HepG2 (cell line): ENCODE results near the gene TRIM8. TPM values are rescaled to one million over a fixed set of nuclear protein-coding genes. Genes with fewer than 3 reads are reported as not detected.

Source experiments
- FOXO4 ChIP-seq: sonication (generic); formaldehyde crosslinking; conservative IDR thresholded peaks from 2 replicates; pipeline ENCODE4 v1.8.1; 2023; ENCODE audit warnings: missing genetic modification reagents
- HNRNPLL ChIP-seq: fragments of 200-400 bp; formaldehyde crosslinking; IDR thresholded peaks from 2 replicates; pipeline ENCODE4 v1.6.1; 2017; ENCODE audit warnings: mild to moderate bottlenecking, low read depth, low read length; ENCODE audit not compliant: poor library complexity, severe bottlenecking
- HNRNPUL1 ChIP-seq: fragments of 200-400 bp; formaldehyde crosslinking; IDR thresholded peaks from 2 replicates; pipeline ENCODE4 v1.6.1; 2017; ENCODE audit warnings: low read depth, mild to moderate bottlenecking, low read length, moderate library complexity
- KDM5A ChIP-seq: fragments of 200-600 bp; sonication (generic); IDR thresholded peaks from 2 replicates; pipeline ENCODE4 v1.7.0; 2018; ENCODE audit warnings: antibody characterized with exemption, mild to moderate bottlenecking, low read length, borderline replicate concordance
- KIAA2018 ChIP-seq: sonication (generic); formaldehyde crosslinking; IDR thresholded peaks from 2 replicates; pipeline ENCODE4 v1.5.0; 2020; ENCODE audit warnings: mild to moderate bottlenecking, missing genetic modification reagents, borderline replicate concordance
- MLXIP ChIP-seq: sonication (generic); formaldehyde crosslinking; IDR thresholded peaks from 2 replicates; pipeline ENCODE4 v1.9.0; 2021; ENCODE audit warnings: missing genetic modification reagents, borderline replicate concordance
- POLR2A ChIP-seq, 2 experiments: IDR thresholded peaks; 2 replicates each; pipeline ENCODE4 v1.6.1; 2011; ENCODE audit warnings: low read depth in 2 of 2, low read length in 2 of 2, mild to moderate bottlenecking in 1 of 2, moderate library complexity in 1 of 2; ENCODE audit not compliant: insufficient read depth in 1 of 2
- RFXAP ChIP-seq: sonication (generic); formaldehyde crosslinking; IDR thresholded peaks from 2 replicates; pipeline ENCODE4 v1.4.0; 2020; ENCODE audit warnings: missing genetic modification reagents, borderline replicate concordance
- TFDP2 ChIP-seq: sonication (generic); formaldehyde crosslinking; IDR thresholded peaks from 2 replicates; pipeline ENCODE4 v1.4.0; 2020; ENCODE audit warnings: missing genetic modification reagents
- ZBTB7A ChIP-seq: sonication (generic); formaldehyde crosslinking; IDR thresholded peaks from 2 replicates; pipeline ENCODE4 v1.8.0; 2022; ENCODE audit warnings: mild to moderate bottlenecking, missing genetic modification reagents
- ZNF260 ChIP-seq: sonication (generic); formaldehyde crosslinking; IDR thresholded peaks from 2 replicates; pipeline ENCODE4 v1.4.0; 2020; ENCODE audit warnings: missing genetic modification reagents, low read depth, mild to moderate bottlenecking, borderline replicate concordance
- ZNF619 ChIP-seq: sonication (generic); formaldehyde crosslinking; IDR thresholded peaks from 2 replicates; pipeline ENCODE4 v1.4.0; 2020; ENCODE audit warnings: mild to moderate bottlenecking, missing genetic modification reagents
- polyA plus RNA-seq, 8 experiments: library from polyadenylated mRNA; depleted of rRNA in 3 of 8; stranded (reverse) in 7 of 8; unstranded in 1 of 8; fragments of >200 nt; fragmentation: Illumina TruSeq in 4 of 8; extraction: Trizol in 4 of 8; gene quantifications; 2 replicates each; pipeline versions ENCODE4 v1.2.1 to v1.2.3, GENCODE V29; 2011 to 2016; ENCODE audit warnings: low read depth in 4 of 8, missing spikeins in 1 of 8, mixed read lengths in 1 of 8; ENCODE audit not compliant: insufficient read depth in 1 of 8
- total RNA-seq, 5 experiments: library from RNA; depleted of rRNA; stranded (reverse); fragments of >200 nt; fragmentation: Illumina TruSeq; extraction: Trizol; gene quantifications; 2 replicates each; pipeline ENCODE4 v1.2.3, GENCODE V29; 2016; ENCODE audit warnings: low read depth in 1 of 5

Gene TRIM8
- total and polyA plus RNA-seq, 2 of the 13 experiments (the other 11 are each of a cell fraction or from before 2014, with no cell fraction given): 38.9 to 66.5 TPM

GRCh38 chr10:102644066-102644645 is at the start of gene TRIM8 (continued):
- TF ChIP-seq KIAA2018 (CRISPR knock-in tag) (0 out of 2 replicates have a peak, but pooled peaks have one; percentile 7), ZBTB7A (CRISPR knock-in tag) (0 out of 2 replicates have a peak, but pooled peaks have one; percentile 12), ZNF619 (CRISPR knock-in tag) (no peak), MLXIP (CRISPR knock-in tag) (no peak), HNRNPUL1 (no peak), ZNF260 (CRISPR knock-in tag) (no peak), FOXO4 (CRISPR knock-in tag) (0 out of 2 replicates have a peak, but pooled peaks have one; percentile 14), RFXAP (CRISPR knock-in tag) (no peak), POLR2A (IDR thresholded peaks at IDR 0.05; ENCODE audit: insufficient read depth in 1 of 2, low read depth in 2 of 2, low read length in 2 of 2) (0 out of 4 replicates have a peak, but pooled peaks of 1 of the 2 experiments have one; percentile 15), HNRNPLL (peak; percentile 91), KDM5A (no peak; the same call in 1 of the 2 replicates), TFDP2 (0 out of 2 replicates have a peak, but pooled peaks have one; percentile 15)
